GM23248 (cell line): ENCODE results near the gene OR7G3.

Experiments
- EZH2 ChIP-seq: fragments of 200-600 bp; sonication (generic); IDR thresholded peaks from 2 replicates; pipeline ENCODE4 v1.6.1; 2018; ENCODE audit warnings: antibody characterized with exemption, mild to moderate bottlenecking; ENCODE audit not compliant: insufficient read depth, poor library complexity, severe bottlenecking
- EZH2phosphoT487 ChIP-seq: fragments of 200-600 bp; sonication (generic); IDR thresholded peaks from 2 replicates; pipeline ENCODE4 v1.6.1; 2018; ENCODE audit warnings: antibody characterized with exemption, moderate library complexity, mild to moderate bottlenecking, low read depth; ENCODE audit not compliant: insufficient read depth

GRCh38 chr19:9155591-9155990 lies 28.8 kb upstream of the OR7G3 start:
- no peak for TF ChIP-seq EZH2
- no peak for TF ChIP-seq EZH2phosphoT487
